HepG2 (cell line): ENCODE measurements around the gene NEGR1. TPM values are rescaled to one million over a fixed set of nuclear protein-coding genes. Genes with fewer than 3 reads are reported as not detected.

Source experiments
- ATAC-seq: fragments of 200-7000 bp; cut with Tn5 transposase; 3 replicates; pipeline ENCODE4 v1.9.1; 2020; ENCODE audit warnings: mild to moderate bottlenecking, moderate library complexity
- BruUV-seq: library from RNA; stranded (reverse); fragments of 400-500 nt; replicated peaks from 2 replicates; lab custom pipeline; 2021; lab: Mats Ljungman, UMichigan
- CTCF ChIA-PET: fragments of 300-600 bp; formaldehyde crosslinking; extraction: SDS; loops from one replicate; lab custom pipeline; 2021; ENCODE audit warnings: low total read pairs, inconsistent platforms, low intra/inter-chr PET ratio; lab: Yijun Ruan, JAX
- POLR2A ChIA-PET: fragments of 350-600 bp; sonication (Branson Sonifier 250); formaldehyde crosslinking; loops from one replicate; lab custom pipeline; 2020; ENCODE audit warnings: antibody characterized with exemption, inconsistent platforms; lab: Yijun Ruan, JAX
- DNase-seq: peaks from one replicate; pipeline ENCODE4 v3.0.0-alpha.2; 2015; ENCODE audit warnings: low spot score
- FAIRE-seq: peaks from 3 replicates; lab custom pipeline; 2011; peaks lifted over from hg19 to GRCh38; lab: Jason Lieb, UNC
- H2AFZ ChIP-seq: one replicate; pipeline ENCODE4 v1.6.1; 2011; ENCODE audit warnings: low read length, inconsistent platforms
- H3K27ac ChIP-seq: fragments of 300-600 bp; 3 replicates; pipeline ENCODE4 v1.8.0; 2011; ENCODE audit warnings: mixed run types, mild to moderate bottlenecking, mixed read lengths, low read length, inconsistent platforms; ENCODE audit not compliant: insufficient read depth; ENCODE audit errors: extremely low read length
- H3K27me3 ChIP-seq, 2 experiments: fragments of 200-600 bp in 1 of 2; 2 replicates in 1 of 2; 3 replicates in 1 of 2; pipeline versions ENCODE4 v1.6.0 to v1.8.0; 2011; ENCODE audit warnings: low read length in 2 of 2, mild to moderate bottlenecking in 2 of 2, moderate library complexity in 2 of 2, inconsistent platforms in 1 of 2; ENCODE audit not compliant: insufficient read depth in 2 of 2, control insufficient read depth in 1 of 2
- H3K36me3 ChIP-seq, 2 experiments: fragments of 200-600 bp in 1 of 2; replicated peaks in 1 of 2; 2 replicates in 1 of 2; 3 replicates in 1 of 2; pipeline versions ENCODE4 v1.5.1 to v1.8.0; 2011; ENCODE audit warnings: low read length in 2 of 2, inconsistent platforms in 1 of 2; ENCODE audit not compliant: insufficient read depth in 2 of 2, control insufficient read depth in 1 of 2
- H3K4me1 ChIP-seq: 2 replicates; pipeline ENCODE4 v1.5.1; 2012; ENCODE audit warnings: low read length, inconsistent platforms; ENCODE audit not compliant: insufficient read depth
- H3K4me2 ChIP-seq: 2 replicates; pipeline ENCODE4 v1.6.0; 2011; ENCODE audit warnings: low read depth, low read length, inconsistent platforms
- H3K4me3 ChIP-seq, 3 experiments: fragments of 200-600 bp in 1 of 3; sonication (generic), shearing (Covaris generic) in 1 of 3; replicated peaks in 1 of 3; 2 replicates each; pipeline ENCODE4 v1.5.1; 2011 to 2016; ENCODE audit warnings: low read length in 3 of 3, inconsistent platforms in 2 of 3, low read depth in 2 of 3, mild to moderate bottlenecking in 2 of 3, control low read depth in 1 of 3, mixed read lengths in 1 of 3; ENCODE audit not compliant: insufficient read depth in 1 of 3
- H3K79me2 ChIP-seq: one replicate; pipeline ENCODE4 v1.6.1; 2011; ENCODE audit warnings: low read length, inconsistent platforms; ENCODE audit not compliant: insufficient read depth
- H3K9ac ChIP-seq: 2 replicates; pipeline ENCODE4 v1.6.0; 2011; ENCODE audit warnings: mild to moderate bottlenecking, low read depth, low read length, inconsistent platforms; ENCODE audit not compliant: insufficient read depth
- H3K9me3 ChIP-seq: 2 replicates; pipeline ENCODE4 v1.5.1; 2012; ENCODE audit warnings: mild to moderate bottlenecking, low read length
- H4K20me1 ChIP-seq: 2 replicates; pipeline ENCODE4 v1.6.0; 2011; ENCODE audit warnings: inconsistent platforms, mild to moderate bottlenecking, low read length, moderate library complexity; ENCODE audit not compliant: insufficient read depth
- BRCA1 ChIP-seq: sonication (generic); formaldehyde crosslinking; IDR thresholded peaks from 2 replicates; pipeline ENCODE4 v1.4.0; 2020; ENCODE audit warnings: missing genetic modification reagents
- JUN ChIP-seq: sonication (generic); formaldehyde crosslinking; IDR thresholded peaks from 2 replicates; pipeline ENCODE4 v1.4.0; 2020; ENCODE audit warnings: mild to moderate bottlenecking, missing genetic modification reagents
- PITX1 ChIP-seq: sonication (generic); formaldehyde crosslinking; IDR thresholded peaks from 2 replicates; pipeline ENCODE4 v1.5.1; 2020; ENCODE audit warnings: mild to moderate bottlenecking, missing genetic modification reagents
- PLRG1 ChIP-seq: fragments of 450-650 bp; conservative IDR thresholded peaks from 2 replicates; pipeline ENCODE4 v1.6.1; 2016
- SP2 ChIP-seq: sonication (generic); formaldehyde crosslinking; IDR thresholded peaks from 2 replicates; pipeline ENCODE4 v1.5.1; 2020; ENCODE audit warnings: mild to moderate bottlenecking, missing genetic modification reagents
- SP5 ChIP-seq: IDR thresholded peaks from 2 replicates; pipeline ENCODE4 v1.6.1; 2016; ENCODE audit warnings: low read depth, borderline replicate concordance
- ZFP36L1 ChIP-seq: sonication (generic); formaldehyde crosslinking; IDR thresholded peaks from 2 replicates; pipeline ENCODE4 v1.8.0; 2022; ENCODE audit warnings: mild to moderate bottlenecking, missing genetic modification reagents, moderate library complexity
- ZNF30 ChIP-seq: sonication (generic); formaldehyde crosslinking; IDR thresholded peaks from 2 replicates; pipeline ENCODE4 v1.5.0; 2020; ENCODE audit warnings: mild to moderate bottlenecking, missing genetic modification reagents
- in situ Hi-C: cut with HindIII; loops from 2 replicates; pipeline ENCODE4 v1.10.0; 2017; ENCODE audit warnings: low pct_unique_long_range_greater_than_20kb; ENCODE audit not compliant: extremely low pct_ligation_motif_present
- intact Hi-C: fragments of 100-400 bp; cut with micrococcal nuclease; formaldehyde crosslinking; loops from one replicate; pipeline ENCODE4 v1.10.0; 2022; ENCODE audit not compliant: unreplicated experiment
- polyA plus RNA-seq, 8 experiments: library from polyadenylated mRNA; depleted of rRNA in 3 of 8; stranded (reverse) in 7 of 8; unstranded in 1 of 8; fragments of >200 nt; fragmentation: Illumina TruSeq in 4 of 8; extraction: Trizol in 4 of 8; gene quantifications; 2 replicates each; pipeline versions ENCODE4 v1.2.1 to v1.2.3, GENCODE V29; 2011 to 2016; ENCODE audit warnings: low read depth in 4 of 8, missing spikeins in 1 of 8, mixed read lengths in 1 of 8; ENCODE audit not compliant: insufficient read depth in 1 of 8
- total RNA-seq, 5 experiments: library from RNA; depleted of rRNA; stranded (reverse); fragments of >200 nt; fragmentation: Illumina TruSeq; extraction: Trizol; gene quantifications; 2 replicates each; pipeline ENCODE4 v1.2.3, GENCODE V29; 2016; ENCODE audit warnings: low read depth in 1 of 5
- TF ChIP-seq, protein P1 (sequence below): IDR thresholded peaks from 2 replicates; pipeline ENCODE4 v1.6.1; 2016; ENCODE audit warnings: mild to moderate bottlenecking

Gene NEGR1
- total and polyA plus RNA-seq, 2 of the 13 experiments (the other 11 are each of a cell fraction or from before 2014, with no cell fraction given) = not detected

DNA sequence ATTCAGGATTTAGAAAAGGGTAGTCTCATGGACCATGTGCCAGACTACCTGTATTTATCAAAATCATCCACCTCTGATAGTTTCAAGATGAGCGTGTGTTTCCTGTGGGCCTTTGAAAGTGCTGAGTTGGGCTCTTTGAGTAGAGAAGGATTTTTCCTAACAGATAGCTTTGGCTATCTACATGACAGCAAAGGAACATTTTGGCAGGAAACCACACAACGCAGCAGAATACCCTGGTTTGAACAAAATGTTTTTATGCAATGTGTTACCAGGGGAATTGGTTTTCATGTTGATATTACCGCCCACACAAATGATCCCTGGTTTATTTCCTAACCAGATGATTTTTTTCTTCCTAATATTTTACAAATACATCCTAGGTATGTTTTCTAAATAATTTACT is 431.4 kb downstream of the NEGR1 start (continued):
- TF ChIP-seq SP2 (CRISPR knock-in tag) (no peak), JUN (no peak), ZFP36L1 (CRISPR knock-in tag) (no peak), PLRG1 (no peak), SP5 (CRISPR knock-in tag) (no peak), ZNF30 (CRISPR knock-in tag) (no peak)
- TF ChIP-seq, protein P1, sequence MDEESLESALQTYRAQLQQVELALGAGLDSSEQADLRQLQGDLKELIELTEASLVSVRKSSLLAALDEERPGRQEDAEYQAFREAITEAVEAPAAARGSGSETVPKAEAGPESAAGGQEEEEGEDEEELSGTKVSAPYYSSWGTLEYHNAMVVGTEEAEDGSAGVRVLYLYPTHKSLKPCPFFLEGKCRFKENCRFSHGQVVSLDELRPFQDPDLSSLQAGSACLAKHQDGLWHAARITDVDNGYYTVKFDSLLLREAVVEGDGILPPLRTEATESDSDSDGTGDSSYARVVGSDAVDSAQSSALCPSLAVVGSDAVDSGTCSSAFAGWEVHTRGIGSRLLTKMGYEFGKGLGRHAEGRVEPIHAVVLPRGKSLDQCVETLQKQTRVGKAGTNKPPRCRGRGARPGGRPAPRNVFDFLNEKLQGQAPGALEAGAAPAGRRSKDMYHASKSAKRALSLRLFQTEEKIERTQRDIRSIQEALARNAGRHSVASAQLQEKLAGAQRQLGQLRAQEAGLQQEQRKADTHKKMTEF = no peak

DNA sequence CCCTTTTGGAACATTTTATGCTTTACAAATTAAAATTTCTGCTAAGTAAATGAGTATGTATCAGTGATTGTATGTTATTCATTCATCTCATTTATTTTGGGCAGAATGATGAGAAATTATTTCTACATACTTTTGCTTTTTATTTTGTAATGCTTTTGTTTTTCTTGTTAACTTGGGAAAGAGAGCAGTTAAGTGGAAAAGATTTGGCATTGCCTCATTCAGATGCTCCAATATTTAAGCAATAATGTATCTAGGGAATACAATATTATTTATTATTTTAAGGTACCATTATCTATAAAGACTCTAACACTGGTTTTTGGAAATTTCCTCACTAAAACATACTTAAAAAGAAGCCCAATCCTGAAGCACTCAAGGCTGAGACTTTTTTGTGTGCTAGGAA is 431.8 kb downstream of the NEGR1 start:
- in situ Hi-C loops = no loop called here
- ChIA-PET POLR2A (no interaction called here), CTCF (no interaction called here)

More for the DNA sequence above, 431.8 kb downstream of the NEGR1 start:
- no peak for DNase-seq
- TF ChIP-seq PITX1 (CRISPR knock-in tag) (no peak), BRCA1 (CRISPR knock-in tag) (no peak)
- TF ChIP-seq, all 625 proteins: peak for 0
- intact Hi-C loops = no loop called here
- no peaks in the 10 kb centered on the region for H3K4me1 ChIP-seq
- no peaks in the 10 kb centered on the region for H3K36me3 ChIP-seq
- H3K4me2 ChIP-seq = no peak overlapping the region
- no TSS peak for BruUV-seq
- FAIRE-seq (no peak), ATAC-seq (no peak)
- H2AFZ ChIP-seq = no peak overlapping the region
- no peak overlapping the region for H3K27ac ChIP-seq
- no peaks in the 10 kb centered on the region; the same call in 1 of the 2 replicates for H3K9me3 ChIP-seq
- H3K27me3 ChIP-seq = no peaks in the 10 kb centered on the region
- H3K79me2 ChIP-seq = no peaks in the 10 kb centered on the region
- no peak overlapping the region for H3K9ac ChIP-seq
- no peak overlapping the region for H3K4me3 ChIP-seq
- H4K20me1 ChIP-seq = no peaks in the 10 kb centered on the region
